Epithelial cell of prostate (primary cell): Measurements from ENCODE around the gene NGFR.

Source experiments
- DNase-seq: peaks from one replicate; pipeline ENCODE4 v3.0.0-alpha.2; 2011; ENCODE audit warnings: low read depth, low spot score
- H3K27ac ChIP-seq: fragments of 450-650 bp; 2 replicates; pipeline ENCODE4 v1.5.1; 2017; ENCODE audit warnings: mild to moderate bottlenecking

The NGFR gene

DNA sequence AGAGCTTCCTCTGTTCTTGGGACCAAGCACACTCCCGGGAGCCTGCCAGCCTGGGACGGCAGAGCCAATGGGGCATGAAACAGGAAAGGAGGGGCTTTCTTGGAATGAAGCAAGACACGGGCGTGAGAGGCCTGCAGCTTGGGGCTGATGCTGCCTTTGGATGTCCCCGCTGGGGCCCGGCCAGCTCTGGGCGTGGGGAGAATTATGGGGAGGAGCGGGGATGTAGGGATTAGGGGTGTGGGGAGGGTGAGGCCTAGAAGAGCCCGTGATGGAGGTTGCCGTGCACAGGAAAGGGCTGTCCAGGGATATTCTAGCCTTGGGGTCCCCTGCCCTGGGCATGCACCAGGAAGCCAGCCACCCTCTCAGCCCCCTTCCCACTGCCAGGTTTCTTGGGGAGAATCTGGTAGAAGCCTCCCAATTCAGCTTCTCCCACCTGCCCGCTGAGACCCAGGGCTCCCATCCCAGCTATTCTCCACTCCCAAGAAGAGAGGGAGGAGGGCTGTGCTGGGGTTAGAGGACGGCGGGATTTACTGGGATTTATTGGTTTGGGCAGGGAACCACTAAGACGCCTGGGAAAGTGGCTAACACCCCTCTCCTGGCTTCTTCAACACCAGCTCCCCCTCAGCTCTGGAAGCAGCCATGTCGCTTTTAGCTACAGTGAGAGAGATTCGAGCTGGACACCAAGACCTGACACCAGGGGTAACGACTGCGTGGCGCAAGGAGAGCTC lies 60.6 kb downstream of the NGFR start:
- no peak overlapping the region for H3K27ac ChIP-seq
- DNase-seq = no peak

DNA sequence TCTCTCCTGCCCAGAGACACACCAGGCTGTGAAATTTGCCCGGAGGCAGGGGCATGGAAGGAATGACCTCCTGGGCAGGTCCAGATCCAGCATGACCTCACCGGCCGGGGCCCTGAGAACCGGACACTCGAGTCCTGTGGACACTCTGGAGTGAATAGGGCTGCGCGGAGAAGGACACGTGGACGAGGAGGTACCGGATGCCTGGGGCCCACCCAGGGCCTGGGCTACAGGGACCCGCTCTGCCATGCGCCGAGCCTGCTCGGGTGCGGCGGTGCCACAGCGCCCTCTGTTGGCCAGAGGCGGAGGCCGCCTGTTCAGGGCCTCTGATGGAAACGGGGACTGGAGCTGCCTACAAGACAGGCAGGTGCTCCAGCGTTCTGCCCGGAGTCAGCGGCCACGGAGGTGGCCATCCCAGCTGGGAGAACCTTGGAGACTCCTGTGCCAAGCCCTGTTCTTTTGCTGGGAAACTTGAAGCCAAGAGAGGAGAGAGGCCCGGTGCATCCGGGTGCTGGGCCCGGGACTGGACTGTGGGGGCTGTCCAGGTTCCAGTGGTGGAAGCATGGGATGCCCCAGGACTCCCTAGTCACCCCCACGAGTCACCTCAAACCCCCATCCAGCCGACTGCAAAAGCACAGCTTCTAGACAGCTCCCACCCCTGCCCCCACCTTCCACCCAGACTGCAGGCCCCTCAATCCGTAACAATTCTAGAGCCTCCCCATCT lies 61.3 kb downstream of the NGFR start:
- no peak overlapping the region for H3K27ac ChIP-seq

GRCh38 chr17:49557312-49558024 lies 62.4 kb downstream of the NGFR start:
- no peak overlapping the region for H3K27ac ChIP-seq
- DNase-seq = no peak

More for the DNA sequence above, 61.3 kb downstream of the NGFR start:
- no peak for DNase-seq
